ENCODE measurements around the gene PM20D1. TPM values are rescaled to one million over a fixed set of nuclear protein-coding genes. Genes with fewer than 3 reads are reported as not detected.

Gene PM20D1
- total and polyA plus RNA-seq, 9 donors, result 0.05 to 1.8 (median 0.74) TPM; not detected in 1

DNA sequence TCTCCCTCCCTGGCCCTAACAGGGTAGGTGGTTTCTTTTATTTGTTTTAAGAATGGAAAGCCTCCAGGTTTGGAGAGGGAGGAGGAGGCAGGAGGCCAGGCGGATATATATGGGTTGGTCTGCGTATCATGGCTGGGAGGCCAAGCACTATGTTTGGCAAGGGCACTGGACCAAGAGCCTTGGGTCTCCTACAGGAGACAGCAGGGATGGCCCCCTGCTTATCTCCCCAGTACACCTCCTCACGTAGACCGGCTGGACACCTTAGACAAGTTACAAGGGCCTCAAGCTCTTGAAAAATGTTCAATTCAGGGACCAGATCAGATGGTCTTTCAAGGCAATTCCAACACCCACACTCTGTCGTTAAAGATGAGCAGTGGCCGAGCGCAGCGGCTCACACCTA is 47.9 kb downstream of the PM20D1 start:
- intact Hi-C loops (cut with DNase I), result loop anchor here in 1 of 4 donors (5.0 kb wide), 1 partner anchor 320 kb away; no protein-coding TSS in a partner anchor
- Histone ChIP-seq H3K36me3 (no peaks in the 10 kb centered on the region), H3K4me3 (no peak overlapping the region), H3K27ac (no peak overlapping the region), H3K4me1 (ENCODE audit: insufficient read depth) (peaks cover 7% of the 10 kb centered on the region), H3K27me3 (no peaks in the 10 kb centered on the region), H3K9me3 (no peaks in the 10 kb centered on the region)
- TF ChIP-seq POLR2A (IDR thresholded peaks at IDR 0.05), result no peak
- TF ChIP-seq EP300 (IDR thresholded peaks at IDR 0.05), result no peak
- DNase-seq, result no peak
- 85 to 96% (median 87%) methylated on average over 8 of the region's 8 CpGs for WGBS, 3 donors

DNA sequence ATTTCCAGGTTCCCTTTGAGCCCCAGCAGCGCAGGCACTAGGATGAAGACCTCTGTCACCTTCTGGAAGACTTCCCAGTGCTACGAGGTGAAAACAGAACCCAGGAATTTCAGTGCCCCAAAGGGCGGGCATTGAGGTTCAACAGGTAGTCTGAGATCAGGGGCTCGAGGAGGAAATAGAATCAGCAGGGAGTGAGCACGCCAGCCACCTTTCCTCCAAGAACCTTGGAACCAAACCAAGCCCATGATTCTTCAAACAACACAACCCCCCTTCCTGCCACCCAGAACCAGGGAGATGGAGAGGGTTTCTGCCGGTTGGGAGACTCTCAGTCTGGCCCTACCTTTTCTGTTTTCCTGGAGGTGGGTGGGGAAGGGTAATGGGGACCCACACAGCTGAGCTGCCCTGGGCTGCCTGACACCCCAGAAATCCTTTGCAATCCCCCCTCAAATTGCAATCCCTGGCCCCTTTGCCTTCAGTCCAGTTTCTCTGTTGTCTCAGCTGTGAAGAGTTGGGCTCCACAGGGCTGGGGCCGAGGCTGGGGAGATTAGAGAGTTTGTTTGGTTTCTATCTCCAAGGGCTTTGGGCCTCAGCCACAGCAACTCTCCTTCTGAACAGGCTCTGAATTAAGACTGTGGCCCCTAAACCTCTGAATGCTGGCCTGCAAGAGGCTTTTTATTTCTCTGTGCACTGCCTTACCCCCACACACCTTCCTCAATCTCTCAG is 48.8 kb downstream of the PM20D1 start:
- no peak overlapping the region for H3K4me3 ChIP-seq
- DNase-seq, result no peak
- intact Hi-C loops (cut with DNase I), result loop anchor here in 1 of 4 donors (5.0 kb wide), 1 partner anchor 321 kb away; no protein-coding TSS in a partner anchor
- no peak overlapping the region for H3K27ac ChIP-seq
- no peaks in the 10 kb centered on the region for H3K9me3 ChIP-seq
- H3K4me1 ChIP-seq (ENCODE audit: insufficient read depth), result peaks cover 7% of the 10 kb centered on the region
- WGBS, 3 donors, result 39 to 58% (median 43%) methylated on average over 7 of the region's 7 CpGs
- H3K27me3 ChIP-seq, result no peaks in the 10 kb centered on the region
- TF ChIP-seq, protein P1, sequence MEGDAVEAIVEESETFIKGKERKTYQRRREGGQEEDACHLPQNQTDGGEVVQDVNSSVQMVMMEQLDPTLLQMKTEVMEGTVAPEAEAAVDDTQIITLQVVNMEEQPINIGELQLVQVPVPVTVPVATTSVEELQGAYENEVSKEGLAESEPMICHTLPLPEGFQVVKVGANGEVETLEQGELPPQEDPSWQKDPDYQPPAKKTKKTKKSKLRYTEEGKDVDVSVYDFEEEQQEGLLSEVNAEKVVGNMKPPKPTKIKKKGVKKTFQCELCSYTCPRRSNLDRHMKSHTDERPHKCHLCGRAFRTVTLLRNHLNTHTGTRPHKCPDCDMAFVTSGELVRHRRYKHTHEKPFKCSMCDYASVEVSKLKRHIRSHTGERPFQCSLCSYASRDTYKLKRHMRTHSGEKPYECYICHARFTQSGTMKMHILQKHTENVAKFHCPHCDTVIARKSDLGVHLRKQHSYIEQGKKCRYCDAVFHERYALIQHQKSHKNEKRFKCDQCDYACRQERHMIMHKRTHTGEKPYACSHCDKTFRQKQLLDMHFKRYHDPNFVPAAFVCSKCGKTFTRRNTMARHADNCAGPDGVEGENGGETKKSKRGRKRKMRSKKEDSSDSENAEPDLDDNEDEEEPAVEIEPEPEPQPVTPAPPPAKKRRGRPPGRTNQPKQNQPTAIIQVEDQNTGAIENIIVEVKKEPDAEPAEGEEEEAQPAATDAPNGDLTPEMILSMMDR (IDR thresholded peaks at IDR 0.05), result no peak
- TF ChIP-seq POLR2A (IDR thresholded peaks at IDR 0.05) (no peak), EP300 (IDR thresholded peaks at IDR 0.05) (no peak)
- no peaks in the 10 kb centered on the region for H3K36me3 ChIP-seq

DNA sequence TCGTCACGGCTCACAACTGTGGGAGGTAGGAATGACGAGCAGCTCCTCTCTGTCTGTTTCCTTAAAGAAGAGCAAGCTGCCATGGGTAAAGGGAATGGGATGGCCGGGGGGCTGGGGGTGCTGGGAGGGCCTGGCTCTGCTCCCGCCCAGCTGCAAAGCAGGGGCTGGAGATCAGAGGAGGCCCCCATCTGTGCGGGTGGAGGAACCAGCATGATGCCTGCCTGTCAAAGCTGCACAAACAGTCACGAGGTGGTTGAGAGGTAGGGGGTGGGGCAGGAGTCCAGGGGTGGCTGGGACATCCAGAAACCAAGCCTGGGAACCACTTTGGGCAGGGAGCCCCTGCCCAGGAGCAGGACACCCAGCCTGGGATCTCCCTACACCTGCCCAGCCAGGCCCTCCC is 49.5 kb downstream of the PM20D1 start:
- Histone ChIP-seq H3K36me3 (no peaks in the 10 kb centered on the region), H3K4me1 (ENCODE audit: insufficient read depth) (peaks cover 7% of the 10 kb centered on the region), H3K9me3 (no peaks in the 10 kb centered on the region), H3K27ac (no peak overlapping the region), H3K4me3 (no peak overlapping the region), H3K27me3 (no peaks in the 10 kb centered on the region)
- TF ChIP-seq POLR2A (IDR thresholded peaks at IDR 0.05) (no peak), EP300 (IDR thresholded peaks at IDR 0.05) (no peak)
- TF ChIP-seq, protein P1 (IDR thresholded peaks at IDR 0.05), result no peak
- no peak for DNase-seq
- WGBS, 3 donors, result 73 to 81% (median 74%) methylated on average over 7 of the region's 7 CpGs
- intact Hi-C loops (cut with DNase I), result loop anchor here in 1 of 4 donors (5.0 kb wide), 1 partner anchor 322 kb away; no protein-coding TSS in a partner anchor

DNA sequence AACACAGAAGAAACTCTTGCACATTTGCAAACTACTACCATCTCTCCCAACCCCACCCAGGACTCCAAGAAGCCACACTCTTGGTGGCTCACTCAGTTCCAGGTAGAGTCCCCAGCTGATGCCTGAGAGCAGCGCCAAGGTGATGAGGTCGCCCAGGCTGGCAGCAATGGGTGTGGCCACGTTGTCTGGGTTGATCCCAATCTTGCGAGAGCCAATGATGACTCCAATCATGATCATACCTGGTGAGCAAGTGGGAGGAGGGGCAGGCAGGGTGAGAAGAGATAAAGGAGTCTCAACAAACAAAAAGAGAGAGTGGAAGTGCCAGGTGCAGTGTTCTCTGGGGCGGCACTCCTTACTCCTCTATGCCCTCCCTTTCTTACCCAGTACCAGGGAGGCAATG is 51.4 kb downstream of the PM20D1 start:
- Histone ChIP-seq H3K27ac (no peak overlapping the region), H3K36me3 (no peaks in the 10 kb centered on the region), H3K27me3 (no peaks in the 10 kb centered on the region), H3K9me3 (no peaks in the 10 kb centered on the region), H3K4me3 (no peak overlapping the region), H3K4me1 (ENCODE audit: insufficient read depth) (peaks cover 4% of the 10 kb centered on the region)
- WGBS, 3 donors, result 74 to 92% (median 92%) methylated on average over 5 of the region's 5 CpGs
- intact Hi-C loops (cut with DNase I), result loop anchor here in 3 of 4 donors (10.0 kb wide), 1 partner anchor 116 kb away; no protein-coding TSS in a partner anchor
- TF ChIP-seq POLR2A (IDR thresholded peaks at IDR 0.05) (no peak), EP300 (IDR thresholded peaks at IDR 0.05) (no peak)
- TF ChIP-seq, protein P1 (IDR thresholded peaks at IDR 0.05), result no peak
- DNase-seq, result no peak

DNA sequence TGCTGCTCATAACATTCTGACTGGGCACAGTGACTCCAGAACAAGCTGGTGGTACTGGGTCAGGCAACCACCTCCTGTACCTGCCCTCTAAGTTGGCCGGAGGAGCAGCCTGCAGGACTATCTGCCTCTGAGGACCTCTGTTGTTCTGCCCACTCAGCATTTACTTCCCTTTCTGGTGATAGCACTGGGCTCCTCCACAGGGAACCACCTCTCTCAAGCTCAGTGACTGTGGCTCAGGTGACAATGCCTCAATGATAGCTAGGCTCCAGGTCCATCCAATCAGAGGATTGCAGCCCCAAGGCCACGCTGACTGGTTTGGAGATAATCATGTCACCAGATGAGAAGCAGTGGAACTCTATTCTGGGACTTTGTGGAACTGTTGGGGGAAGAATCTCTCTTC is 52.8 kb downstream of the PM20D1 start:
- no peak for DNase-seq
- TF ChIP-seq, protein P1 (IDR thresholded peaks at IDR 0.05), result no peak
- no peak for TF ChIP-seq EP300 (IDR thresholded peaks at IDR 0.05)
- no peak for TF ChIP-seq POLR2A (IDR thresholded peaks at IDR 0.05)
- WGBS, 3 donors, result 82 to 97% (median 97%) methylated on average over 2 of the region's 2 CpGs
- intact Hi-C loops (cut with DNase I), result loop anchor here in 3 of 4 donors (10.0 kb wide), 1 partner anchor 118 kb away; no protein-coding TSS in a partner anchor
- H3K36me3 ChIP-seq, result no peaks in the 10 kb centered on the region
- no peaks in the 10 kb centered on the region for H3K9me3 ChIP-seq
- H3K4me1 ChIP-seq (ENCODE audit: insufficient read depth), result peaks cover 4% of the 10 kb centered on the region
- H3K27me3 ChIP-seq, result no peaks in the 10 kb centered on the region
- no peak overlapping the region for H3K27ac ChIP-seq
- no peak overlapping the region for H3K4me3 ChIP-seq
